ENCODE data around the gene RLN3.

The RLN3 gene

DNA sequence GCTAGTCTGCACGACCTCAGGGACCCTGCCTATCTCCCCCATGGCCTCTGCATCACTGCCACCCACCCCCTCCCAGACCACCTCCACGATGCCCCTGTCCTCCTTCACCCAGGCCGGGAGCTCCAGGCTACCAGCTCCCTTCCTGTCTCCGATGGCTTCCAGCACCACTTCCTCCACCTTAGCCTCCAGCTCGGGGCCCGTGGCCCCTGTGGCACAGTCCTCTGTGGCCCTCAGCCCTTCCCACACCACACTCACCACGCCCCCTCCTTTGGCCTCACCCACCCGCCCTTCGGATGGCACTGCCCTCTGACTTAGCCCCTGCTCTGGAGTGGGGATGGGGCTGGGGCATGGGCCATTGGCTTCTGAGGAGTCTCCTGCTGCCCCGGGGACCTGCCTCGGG is 26.8 kb downstream of the RLN3 start:
- no peak for DNase-seq (ENCODE audit: low spot score)

DNA sequence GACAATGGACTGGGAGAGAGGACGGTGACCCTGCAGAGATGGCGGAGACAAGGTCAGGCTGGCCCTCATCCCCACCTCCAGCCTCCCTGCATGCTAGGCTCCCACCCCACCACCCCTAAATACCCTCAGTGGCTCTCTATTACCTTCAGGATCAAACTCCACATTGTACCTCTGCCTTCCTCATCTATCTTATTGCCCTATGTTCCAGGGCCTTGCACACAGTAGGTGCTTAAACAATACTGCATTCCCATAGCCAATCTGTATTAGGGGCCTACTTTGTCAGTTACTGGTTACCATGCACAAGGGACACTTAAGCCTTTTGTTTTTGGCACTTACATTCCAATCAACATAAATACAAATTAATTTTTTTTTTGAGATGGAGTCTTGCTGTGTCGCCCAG is 27.4 kb downstream of the RLN3 start:
- no peak for DNase-seq (ENCODE audit: low spot score)

DNA sequence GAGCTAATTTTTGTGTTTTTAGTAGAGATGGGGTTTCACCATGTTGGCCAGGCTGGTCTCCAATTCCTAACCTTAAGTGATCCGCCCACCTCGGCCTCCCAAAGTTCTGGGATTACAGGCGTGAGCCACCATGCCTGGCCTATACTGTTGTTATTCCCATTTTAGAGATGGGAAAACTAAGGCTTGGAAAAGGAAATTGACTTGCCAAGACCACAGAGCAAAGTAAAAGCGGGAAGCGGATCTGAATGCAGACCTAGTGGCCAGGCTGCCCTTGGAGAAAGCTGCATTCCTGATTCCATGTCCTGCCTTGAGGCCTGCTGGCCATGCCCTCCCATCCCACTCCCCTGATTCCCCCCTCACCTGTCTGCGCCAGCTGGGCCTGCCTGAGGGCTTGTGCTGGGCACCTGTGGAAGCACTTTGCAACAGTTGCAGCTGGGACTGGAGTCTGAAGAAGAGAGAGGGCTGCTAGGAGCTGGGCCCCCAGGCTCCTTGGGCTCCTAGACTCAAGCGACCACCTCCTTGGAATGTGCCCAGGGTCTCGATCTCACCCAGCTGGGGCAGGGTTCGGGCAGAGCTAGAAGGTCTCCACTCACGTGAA is 28.2 kb downstream of the RLN3 start:
- DNase-seq (ENCODE audit: low spot score) = no peak

DNA sequence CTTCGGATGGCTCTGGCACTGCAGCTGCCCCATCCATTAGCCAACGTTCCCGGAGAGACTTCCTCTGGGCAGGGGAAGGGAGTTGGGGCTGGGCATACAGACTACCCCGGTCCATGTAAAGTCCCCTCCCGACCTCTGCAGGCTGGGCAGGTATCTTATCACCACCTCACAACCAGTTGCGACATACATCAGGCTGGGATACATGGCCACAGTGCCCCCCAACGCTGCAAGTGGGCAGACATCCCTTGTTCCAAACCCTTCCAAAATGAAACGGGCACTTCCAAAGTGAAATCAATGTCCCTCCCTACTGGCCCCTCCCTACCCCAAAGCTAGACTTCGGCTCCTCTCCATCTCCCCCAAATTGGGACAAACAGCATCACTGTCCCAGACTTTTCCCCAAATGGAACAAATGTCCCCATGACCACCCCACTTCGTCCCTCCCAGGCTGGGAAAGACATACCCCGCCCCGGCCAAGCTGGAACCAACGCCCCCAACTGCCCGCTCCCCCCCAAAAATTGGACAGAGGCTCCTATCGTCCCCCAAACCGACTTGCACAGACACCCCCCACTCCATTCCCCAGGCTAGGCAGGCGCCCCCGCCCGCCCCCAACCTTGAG is 28.9 kb downstream of the RLN3 start:
- DNase-seq (ENCODE audit: low spot score) = no peak

DNA sequence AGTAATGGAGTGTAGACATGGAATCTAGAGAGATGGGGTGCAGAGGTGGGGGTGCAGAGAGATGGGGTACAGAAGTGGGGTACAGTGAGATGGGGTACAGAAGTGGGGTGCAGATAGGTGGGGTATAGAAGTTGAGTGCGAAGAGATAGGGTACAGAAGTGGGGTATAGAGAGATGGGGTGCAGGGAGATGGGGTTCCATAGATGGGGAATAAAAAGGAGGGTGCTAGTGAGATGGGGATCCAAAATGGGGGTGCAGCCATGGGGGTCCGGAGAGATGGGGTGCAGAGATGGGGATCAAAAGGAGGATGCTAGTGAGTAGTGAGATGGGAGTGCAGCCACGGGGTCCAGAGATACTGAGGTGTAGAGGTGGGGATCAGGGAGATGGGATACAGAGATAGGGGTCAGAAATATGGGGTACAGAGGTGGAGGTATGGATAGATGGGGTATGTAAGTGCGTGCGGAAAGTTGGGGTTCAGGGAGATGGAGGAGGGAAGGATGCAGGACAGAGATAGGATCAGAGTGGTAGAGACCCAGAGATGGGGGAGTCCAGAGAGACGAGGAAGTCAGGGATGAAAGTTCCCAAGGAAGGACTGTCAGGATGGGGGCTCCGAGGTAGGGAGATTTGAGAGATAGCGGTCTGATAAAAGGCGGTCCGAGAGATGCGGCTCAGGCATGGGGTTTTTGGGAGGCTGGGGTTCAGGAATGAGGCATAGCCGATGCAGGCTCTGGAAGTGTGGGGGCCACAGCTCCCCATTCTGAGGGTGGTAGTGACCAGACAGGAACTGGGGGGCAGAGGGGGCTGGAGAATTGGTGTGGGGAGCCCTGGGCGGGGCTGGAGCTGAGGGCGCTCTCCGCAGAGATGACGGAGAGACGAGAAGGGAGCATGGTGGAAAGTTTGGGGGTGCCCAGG is 30.5 kb downstream of the RLN3 start:
- no peak for DNase-seq (ENCODE audit: low spot score)

DNA sequence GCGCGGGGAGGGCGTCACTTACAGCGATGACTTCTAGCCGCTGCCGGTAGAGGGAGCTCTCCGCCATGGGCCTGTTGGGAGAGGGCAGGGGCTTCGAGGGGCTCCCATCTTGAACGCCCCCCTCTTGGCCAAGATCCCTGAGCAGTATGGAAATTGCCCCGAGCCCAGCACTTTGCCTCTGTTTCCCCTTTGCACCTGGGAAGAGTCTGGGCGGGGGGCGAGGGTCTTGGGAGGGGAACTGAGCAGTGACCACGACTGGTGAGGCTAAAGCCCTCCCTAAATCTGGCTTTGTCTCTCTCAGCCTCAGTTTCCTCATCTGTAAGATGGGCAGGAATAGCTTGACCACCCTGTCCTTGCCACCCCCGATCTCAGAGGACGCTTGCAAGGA is 31.1 kb downstream of the RLN3 start:
- no peak for DNase-seq (ENCODE audit: low spot score)

DNA sequence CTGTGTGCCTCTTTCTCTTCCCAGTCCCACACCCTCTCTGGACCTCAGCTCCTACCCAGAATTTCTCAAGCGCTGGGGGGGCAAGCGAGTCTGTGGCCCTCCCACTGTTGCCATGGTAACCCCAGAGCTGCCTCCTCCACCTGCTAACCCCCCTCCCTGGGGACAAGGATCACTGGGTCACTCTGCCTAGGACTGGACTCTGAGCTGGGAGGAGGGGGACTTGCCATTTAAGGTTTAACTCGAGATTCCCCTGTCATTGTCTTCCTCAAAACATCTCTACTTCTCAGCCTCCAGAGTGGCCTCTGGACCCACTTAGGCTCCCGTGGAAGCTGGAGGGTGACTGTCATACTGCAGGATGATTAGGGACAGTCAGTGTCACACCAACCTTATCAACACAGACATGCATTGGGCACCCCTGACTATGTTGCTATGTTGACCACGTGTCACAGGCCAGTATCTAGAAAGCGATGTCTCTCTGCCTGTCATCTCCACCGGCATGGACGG is 31.8 kb downstream of the RLN3 start:
- DNase-seq (ENCODE audit: low spot score) = no peak

DNA sequence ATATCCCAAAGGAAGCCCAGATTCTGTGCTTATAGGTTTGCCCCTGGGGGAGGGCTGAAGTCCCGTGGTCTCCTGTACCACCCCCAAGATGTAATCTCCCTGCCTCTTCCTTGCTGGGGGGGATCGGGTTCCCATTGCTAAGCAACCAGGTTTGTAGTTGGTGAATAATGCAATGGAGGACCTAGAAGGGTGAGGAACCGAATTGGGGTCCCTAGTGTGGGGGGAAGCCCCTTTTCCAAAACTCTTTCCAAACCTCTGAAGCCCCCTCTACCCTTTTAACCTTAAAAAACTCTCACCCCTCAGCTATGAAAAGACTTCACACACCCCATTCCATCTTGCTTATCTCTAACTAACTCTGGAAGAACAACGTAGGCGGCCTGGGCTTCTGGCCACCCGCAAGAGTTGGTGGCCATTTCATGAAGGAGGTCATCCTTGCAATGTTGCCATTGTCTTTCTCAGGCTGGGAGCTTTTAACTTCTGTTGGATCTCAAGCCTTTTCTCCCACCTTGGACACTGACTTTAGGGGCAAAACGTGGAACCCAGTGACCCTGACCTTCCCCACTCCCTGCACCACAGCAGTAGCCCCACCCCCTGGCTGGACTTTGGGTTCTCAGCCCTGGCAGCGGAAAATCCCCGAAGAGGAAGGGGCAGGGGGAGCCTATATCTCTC is 33.3 kb downstream of the RLN3 start:
- no peak for DNase-seq (ENCODE audit: low spot score)

DNA sequence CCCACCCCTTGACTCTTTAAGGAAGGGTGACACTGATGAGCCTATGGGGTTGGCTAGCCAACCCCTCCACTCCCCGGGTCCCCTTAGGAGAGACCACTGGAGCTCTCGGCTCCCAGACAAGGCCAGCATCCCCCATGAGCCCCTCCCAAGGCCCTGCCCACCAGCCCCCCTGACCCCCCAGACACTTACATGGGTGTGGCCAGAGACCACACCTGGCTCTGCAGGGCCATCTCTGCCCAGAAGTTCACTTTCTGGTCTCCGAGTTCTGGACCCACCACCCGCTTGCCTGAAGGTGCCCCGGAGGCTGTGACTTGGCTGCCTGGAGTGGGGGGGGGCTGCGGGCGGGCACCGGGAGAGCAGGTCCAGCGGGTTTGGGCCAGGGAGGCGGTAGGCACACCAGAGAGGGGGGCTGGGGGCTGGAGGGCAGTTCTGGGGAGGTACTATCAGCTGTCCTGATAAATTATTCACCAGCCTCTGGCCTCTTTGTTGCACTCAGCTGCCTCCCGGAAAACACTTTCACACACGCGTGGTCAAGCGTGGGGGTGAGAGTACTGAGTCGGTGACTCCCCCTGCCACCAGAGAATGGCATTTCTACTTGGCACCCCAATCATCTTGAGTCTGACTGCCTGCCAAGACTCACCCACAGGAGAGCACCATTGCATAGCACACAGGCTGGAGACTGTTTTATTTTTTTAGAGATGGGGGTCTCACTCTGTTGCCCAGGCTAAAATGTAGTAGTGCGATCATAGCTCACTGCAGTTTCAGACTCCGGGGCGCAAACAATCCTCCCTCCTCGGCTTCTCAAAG is 34.0 kb downstream of the RLN3 start, which contains the start of gene PALM3:
TSS of gene PALM3 (minus strand) at position 326 of the 807 bp plus-strand sequence. CDS start at position 230, 96 bp downstream.
- DNase-seq (ENCODE audit: low spot score) = no peak

DNA sequence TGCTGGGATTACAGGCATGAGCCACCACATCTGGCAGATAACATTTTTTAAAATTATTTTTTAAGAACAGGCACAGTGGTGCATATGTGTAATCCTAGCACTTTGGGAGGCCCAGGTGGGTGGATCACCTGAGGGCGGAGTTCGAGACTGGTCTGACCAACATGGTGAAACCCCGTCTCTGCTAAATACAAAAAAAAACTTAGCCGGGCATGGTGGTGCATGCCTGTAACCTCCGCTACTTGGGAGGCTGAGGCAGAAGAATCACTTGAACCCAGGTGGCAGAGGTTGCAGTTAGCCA is 34.6 kb downstream of the RLN3 start:
- DNase-seq (ENCODE audit: low spot score) = no peak

DNA sequence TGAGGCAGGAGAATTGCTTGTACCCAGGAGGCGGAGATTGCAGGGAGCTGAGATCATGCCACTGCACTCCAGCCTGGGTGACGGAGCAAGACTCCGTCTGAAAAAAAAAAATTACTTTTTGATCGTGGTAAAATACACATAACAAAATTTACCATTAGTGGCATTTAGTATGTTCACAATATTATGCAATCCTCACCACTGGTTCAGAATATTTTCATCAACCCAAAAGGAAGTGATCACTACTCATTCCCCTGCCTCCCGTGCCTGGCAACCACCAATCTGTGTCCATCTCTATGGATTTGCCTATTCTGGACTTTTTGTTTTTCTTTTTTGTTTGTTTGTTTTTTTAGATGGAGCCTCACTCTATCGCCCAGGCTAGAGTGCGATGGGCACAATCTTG is 35.2 kb downstream of the RLN3 start:
- no peak for DNase-seq (ENCODE audit: low spot score)

DNA sequence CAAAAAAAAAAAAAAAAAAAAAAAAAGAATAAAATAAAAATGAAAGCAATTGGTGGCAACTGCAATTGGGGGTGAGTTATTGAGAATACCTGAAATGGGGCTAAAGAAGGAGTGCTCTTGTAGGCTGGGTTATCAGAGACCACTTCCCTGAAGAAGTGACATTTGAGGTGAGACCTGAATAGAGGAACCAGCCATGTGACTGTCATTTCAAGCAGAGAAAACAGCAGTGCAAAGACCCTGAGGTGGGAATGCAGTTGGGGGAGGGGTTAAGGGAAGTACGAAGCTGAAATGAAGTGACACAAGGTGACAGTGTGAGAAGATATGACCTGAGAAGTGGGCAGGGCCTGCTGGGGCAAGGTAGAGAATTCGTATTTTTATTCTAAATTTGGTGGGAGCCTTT is 38.2 kb downstream of the RLN3 start:
- DNase-seq (ENCODE audit: low spot score) = no peak

DNA sequence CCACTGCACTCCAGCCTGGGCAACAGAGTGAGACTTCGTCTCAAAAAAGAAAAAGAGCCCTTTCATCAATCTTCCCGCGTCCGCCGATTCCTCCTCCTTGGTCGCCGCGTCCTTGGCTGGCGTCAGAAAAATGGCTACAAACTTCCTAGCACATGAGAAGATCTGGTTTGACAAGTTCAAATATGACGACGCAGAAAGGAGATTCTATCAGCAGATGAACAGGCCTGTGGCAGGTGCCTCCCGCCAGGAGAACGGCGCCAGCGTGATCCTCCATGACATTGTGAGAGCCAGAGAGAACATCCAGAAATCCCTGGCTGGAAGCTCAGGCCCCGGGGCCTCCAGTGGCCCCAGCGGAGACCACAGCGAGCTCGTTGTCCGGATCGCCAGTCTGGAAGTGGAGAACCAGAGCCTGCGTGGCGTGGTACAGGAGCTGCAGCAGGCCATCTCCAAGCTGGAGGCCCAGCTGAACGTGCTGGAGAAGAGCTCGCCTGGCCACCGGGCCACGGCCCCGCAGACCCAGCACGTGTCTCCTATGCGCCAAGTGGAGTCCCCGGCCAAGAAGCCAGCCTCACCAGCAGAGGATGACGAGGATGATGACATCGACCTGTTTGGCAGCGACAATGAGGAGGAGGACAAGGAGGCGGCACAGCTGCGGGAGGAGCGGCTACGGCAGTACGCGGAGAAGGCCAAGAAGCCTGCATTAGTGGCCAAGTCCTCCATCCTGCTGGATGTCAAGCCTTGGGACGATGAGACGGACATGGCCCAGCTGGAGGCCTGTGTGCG is 42.5 kb downstream of the RLN3 start:
- no peak for DNase-seq (ENCODE audit: low spot score)

DNA sequence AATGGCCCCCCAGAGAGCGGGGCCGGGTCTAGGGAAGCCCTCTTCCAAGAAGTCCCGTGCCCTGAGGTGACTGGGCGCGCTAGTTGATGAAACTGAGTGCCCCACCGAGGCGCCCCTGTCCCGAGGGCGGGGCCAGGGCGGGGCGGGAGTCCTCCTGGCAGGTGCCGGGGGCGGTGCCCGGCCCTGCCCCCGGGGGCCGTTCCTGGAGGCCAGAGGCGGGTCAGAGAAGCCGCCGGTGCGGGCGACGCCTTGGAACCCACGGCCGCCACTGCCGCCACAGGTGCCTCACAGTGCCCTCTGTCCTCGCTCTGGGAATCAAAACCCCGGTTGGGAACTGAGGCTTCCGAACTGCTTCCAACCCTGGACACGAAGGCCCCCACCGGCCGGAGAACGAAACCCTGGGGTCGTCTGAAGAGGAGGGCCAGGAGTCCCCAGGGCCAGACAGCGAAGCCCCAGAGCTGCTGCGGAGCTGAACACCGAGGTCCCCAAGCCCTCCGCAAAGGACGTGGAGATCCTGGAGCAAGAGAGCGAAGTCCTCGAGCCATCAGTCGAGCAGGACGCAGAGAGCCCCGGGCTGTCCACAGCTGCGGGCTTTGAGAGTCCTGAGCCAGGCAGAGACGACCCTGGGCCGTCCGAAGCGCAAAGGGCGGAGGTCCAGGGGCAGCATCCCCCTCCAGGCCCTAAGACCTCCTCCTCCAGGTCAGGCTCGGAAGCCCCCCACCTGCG is 44.8 kb downstream of the RLN3 start, which contains the start of gene MISP3:
TSS of gene MISP3 (plus strand) at position 252 of the 726 bp plus-strand sequence. CDS start 524 bp downstream, outside the sequence.
- DNase-seq (ENCODE audit: low spot score) = no peak

DNA sequence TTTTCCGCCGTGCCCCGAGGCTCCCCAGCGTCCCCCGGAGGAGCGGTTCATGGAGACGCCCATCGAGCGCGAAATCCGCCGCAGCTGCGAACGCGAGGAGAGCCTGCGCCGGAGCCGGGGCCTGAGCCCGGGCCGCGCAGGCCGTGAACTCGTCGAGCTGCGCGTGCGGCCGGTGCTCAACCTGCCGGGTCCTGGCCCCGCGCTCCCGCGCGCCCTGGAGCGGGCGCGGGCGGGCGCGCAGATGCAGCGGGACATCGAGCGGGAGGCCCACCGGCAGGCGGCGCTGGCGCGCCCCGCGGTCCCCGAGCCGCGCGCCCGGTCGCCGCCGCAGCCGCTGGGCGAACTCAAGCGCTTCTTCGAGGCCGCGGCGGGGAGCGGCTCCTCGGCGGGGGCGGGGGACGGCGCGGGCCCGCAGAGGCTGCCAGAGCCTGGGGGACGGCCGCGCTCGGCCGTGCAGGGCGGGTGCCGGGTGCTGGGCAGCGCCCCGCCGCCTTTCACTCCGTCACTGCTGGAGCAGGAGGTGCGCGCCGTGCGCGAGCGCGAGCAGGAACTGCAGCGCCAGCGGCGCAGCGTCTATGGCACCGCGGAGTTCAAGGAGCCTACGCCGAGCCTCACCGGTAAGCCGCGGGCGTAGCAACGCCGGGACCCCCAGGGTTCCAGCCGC is 45.4 kb downstream of the RLN3 start:
- peak; percentile 77 for DNase-seq (ENCODE audit: low spot score)

DNA sequence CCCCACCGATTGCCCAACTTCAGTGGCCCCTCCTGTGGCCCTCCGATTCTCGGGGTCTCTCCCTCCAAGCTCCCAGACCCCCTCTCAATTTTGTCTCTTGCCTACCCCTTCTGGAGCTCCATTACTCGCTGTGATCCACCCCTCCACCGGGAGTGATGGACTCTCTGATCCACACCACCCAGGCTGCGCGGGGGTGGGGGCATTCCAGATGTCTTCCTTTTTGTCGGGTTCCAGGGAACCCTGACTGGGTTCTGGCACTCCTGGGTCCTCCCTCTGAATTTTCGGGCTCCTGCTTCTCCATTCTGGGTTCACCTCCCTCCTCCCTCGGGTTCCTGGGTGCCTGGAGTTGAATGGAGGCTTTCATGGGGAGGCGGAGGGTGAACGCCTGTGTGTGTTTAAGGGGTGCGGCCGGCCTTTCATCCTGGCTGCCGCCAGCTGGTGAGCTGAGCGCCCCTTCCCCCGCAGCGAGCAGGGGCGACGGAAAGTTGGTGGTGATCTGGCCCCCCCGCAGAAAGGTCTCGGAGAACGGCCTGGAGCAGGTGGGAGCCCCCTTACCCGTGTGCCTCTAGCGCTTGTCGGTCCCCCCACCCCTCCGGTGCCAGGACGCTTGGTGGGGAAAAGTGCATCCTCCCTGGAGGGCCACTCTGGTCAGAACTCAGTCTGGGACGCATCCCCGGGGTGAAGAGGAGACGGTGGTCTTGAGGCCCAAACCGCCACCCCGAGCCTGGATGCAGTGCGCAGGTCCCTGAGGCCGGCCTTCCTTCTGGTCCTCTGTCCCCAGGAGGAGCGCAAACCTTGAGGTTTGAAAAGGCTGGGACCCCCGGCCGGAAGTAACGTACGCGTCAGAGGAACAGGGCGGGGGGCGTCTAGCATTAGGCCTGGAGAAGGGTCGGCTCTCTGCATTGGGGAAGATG is 46.2 kb downstream of the RLN3 start:
- no peak for DNase-seq (ENCODE audit: low spot score)

DNA sequence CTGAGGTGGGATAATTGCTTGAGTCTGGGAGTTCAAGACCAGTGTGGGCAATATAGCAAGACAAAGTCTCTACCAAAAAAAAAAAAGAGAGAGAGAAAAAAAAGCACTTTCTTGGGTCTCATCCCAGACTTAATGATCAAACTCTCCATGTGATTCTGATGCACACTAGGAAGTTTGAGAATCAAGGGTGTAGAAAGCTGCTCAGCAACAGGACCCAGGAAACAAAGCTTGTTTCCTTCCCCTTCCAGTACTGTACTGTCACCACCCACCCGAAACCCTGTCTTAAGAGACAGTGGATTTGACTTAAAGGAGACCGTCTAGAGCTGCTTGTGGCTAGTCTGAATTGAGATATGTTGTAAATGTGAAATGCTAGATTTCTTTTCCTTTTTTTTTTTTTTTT is 50.5 kb downstream of the RLN3 start:
- no peak for DNase-seq (ENCODE audit: low spot score)

Data from AG08395 (cell line).